Dendritic cell treated with granulocyte-macrophage colony-stimulating factor and Interleukin-4, amounts not matched to agents 40 ng/mL and 50 ng/mL, for 4 days (primary cell): ENCODE results near the gene SYPL1.

Experiments used
- H3K27ac Mint-ChIP-seq: one replicate; pipeline ENCODE4 v1.8.0; 2022; ENCODE audit warnings: mild to moderate bottlenecking, mixed read lengths
- H3K27me3 Mint-ChIP-seq: one replicate; pipeline ENCODE4 v1.8.0; 2022; ENCODE audit warnings: mild to moderate bottlenecking, mixed read lengths
- H3K36me3 Mint-ChIP-seq: one replicate; pipeline ENCODE4 v1.8.0; 2022; ENCODE audit warnings: low read depth, mixed read lengths
- H3K4me1 Mint-ChIP-seq: one replicate; pipeline ENCODE4 v1.8.0; 2022; ENCODE audit warnings: low read depth, mixed read lengths
- H3K4me3 Mint-ChIP-seq: one replicate; pipeline ENCODE4 v1.8.0; 2022; ENCODE audit warnings: mild to moderate bottlenecking, moderate library complexity, mixed read lengths
- H3K9me3 Mint-ChIP-seq: one replicate; pipeline ENCODE4 v1.8.0; 2022; ENCODE audit warnings: mixed read lengths
- intact Hi-C: fragments of 100-400 bp; cut with micrococcal nuclease; formaldehyde crosslinking; loops from one replicate; pipeline ENCODE4 v1.15.0; 2022

Gene SYPL1

DNA sequence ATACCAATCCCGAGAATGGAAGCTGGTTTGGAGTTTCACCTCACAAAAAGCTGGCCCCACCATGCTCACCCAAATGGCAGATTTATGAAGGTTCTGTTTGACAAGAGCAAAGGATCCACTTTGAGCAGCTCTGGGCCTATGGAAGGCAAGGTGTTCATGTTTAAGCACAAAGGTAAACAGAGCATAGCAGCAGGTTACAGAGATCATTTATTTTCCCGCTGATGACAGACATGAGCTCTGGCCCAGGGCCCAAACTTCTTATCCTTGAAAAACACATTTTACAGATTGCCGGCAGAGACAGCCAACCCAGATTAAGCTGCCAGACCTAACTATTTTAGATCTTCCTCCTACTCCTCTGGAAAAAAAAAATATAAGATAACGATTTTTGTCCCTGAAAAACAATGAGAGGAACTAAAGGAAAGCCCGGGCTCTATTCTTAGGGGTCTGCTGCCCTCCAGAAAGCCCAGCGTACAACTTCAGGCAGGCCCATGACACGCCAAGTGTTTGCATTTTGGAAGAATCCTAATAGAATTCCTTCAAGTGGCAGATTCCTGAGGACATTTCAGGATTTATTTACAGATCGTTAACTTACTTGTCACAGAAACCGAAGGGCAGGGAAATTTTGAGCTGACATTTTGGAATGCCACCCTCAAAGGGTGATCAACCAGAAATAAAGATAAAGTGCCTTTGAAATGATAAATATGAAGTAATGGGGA is 40.0 kb downstream of the SYPL1 start:
- peaks cover 2% of the 10 kb centered on the region for H3K27me3 Mint-ChIP-seq
- H3K36me3 Mint-ChIP-seq: no peaks in the 10 kb centered on the region
- peaks cover 21% of the 10 kb centered on the region for H3K4me1 Mint-ChIP-seq
- H3K4me3 Mint-ChIP-seq: no peak overlapping the region
- no peak overlapping the region for H3K27ac Mint-ChIP-seq
- intact Hi-C loops: no loop called here
- no peaks in the 10 kb centered on the region for H3K9me3 Mint-ChIP-seq

DNA sequence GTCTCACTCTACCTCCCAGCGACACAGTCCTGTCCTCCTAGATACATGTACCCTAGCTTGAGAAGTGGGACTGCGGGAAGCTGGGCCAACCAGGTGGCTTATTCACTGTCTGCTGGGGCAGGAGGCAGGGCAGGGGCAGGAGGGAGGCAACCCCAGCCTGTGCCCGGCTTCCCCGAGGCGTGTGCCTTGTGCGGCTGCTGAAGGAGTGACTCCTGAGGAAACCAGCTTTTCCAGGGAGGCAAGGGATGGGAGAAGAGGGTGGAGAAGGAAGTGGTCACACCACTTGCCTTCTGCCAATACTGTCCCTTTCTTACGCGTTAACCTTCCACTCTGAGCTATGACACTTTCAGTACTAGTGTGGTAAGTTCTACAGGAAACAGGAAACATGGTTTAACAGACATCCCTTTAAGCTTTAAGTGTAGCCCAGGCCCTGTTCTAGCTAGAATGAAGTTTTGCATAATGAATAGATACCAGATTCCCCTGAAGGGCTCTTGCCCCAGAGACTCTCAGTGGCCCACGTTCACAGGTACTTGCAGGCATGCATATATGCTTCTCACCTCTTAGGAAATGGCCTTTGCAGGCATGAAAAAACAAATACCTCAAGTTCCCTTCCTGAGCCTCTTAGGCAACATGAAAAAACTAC is 40.6 kb downstream of the SYPL1 start:
- Mint-ChIP-seq H3K36me3 (no peaks in the 10 kb centered on the region), H3K27me3 (peaks cover 2% of the 10 kb centered on the region), H3K4me3 (peak overlapping the region; percentile 22), H3K27ac (peak overlapping the region; percentile 27), H3K9me3 (no peaks in the 10 kb centered on the region), H3K4me1 (peaks cover 21% of the 10 kb centered on the region)
- intact Hi-C loops: no loop called here

DNA sequence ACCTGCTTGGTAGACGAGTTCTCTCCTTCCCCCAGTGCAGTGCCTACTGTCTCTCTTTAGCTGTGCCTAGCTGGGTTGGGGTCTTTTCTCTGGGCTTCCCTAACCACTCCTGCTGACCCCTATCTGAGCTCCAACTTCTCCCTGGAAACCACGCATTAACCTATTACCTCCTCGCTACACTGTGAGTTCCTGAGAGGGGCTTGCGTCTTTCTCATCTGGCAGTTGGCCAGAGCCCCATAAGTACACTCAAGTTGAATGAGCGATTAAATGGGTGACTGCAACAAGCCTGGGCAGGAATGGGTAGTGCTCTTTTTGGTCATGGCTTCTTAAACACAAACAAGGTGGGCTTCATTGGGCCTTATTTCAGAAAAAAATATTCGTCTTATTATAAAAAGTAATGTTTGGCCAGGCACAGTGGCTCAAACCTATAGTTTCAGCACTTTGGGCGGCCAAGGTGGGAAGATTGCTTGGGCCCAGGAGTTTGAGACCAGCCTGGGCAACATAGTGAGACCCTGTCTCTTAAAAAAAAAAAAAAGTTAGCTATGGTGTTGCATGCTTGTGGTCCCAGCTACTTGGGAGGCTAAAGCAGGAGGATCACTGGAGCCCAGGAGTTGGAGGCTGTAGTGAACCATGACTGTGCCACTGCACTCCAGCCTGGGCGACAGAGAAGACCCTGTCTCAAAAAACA is 41.4 kb downstream of the SYPL1 start:
- peaks cover 21% of the 10 kb centered on the region for H3K4me1 Mint-ChIP-seq
- H3K27me3 Mint-ChIP-seq: peaks cover 3% of the 10 kb centered on the region
- peak overlapping the region; percentile 27 for H3K27ac Mint-ChIP-seq
- H3K36me3 Mint-ChIP-seq: no peaks in the 10 kb centered on the region
- H3K9me3 Mint-ChIP-seq: no peaks in the 10 kb centered on the region
- intact Hi-C loops: no loop called here
- H3K4me3 Mint-ChIP-seq: no peak overlapping the region

DNA sequence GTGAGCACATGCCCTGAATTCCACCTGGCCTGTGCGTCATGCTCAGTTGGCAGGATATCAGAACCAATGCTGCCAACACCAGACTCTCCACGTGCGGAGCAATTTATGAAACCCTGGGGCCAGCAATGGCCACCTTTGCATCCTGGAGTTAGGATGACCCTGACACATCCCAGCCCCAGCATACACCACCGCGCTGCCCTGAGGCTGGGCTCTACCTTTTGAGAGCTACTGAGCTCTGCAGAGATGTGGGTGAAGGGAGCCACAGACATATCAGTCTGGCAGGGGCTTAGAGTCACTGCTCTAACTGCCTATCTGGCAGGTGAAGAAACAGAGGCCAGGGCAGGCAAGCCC is 41.9 kb downstream of the SYPL1 start:
- intact Hi-C loops: no loop called here
- Mint-ChIP-seq H3K36me3 (no peaks in the 10 kb centered on the region), H3K9me3 (no peaks in the 10 kb centered on the region), H3K4me1 (peaks cover 24% of the 10 kb centered on the region), H3K27ac (no peak overlapping the region), H3K4me3 (no peak overlapping the region), H3K27me3 (peaks cover 7% of the 10 kb centered on the region)

DNA sequence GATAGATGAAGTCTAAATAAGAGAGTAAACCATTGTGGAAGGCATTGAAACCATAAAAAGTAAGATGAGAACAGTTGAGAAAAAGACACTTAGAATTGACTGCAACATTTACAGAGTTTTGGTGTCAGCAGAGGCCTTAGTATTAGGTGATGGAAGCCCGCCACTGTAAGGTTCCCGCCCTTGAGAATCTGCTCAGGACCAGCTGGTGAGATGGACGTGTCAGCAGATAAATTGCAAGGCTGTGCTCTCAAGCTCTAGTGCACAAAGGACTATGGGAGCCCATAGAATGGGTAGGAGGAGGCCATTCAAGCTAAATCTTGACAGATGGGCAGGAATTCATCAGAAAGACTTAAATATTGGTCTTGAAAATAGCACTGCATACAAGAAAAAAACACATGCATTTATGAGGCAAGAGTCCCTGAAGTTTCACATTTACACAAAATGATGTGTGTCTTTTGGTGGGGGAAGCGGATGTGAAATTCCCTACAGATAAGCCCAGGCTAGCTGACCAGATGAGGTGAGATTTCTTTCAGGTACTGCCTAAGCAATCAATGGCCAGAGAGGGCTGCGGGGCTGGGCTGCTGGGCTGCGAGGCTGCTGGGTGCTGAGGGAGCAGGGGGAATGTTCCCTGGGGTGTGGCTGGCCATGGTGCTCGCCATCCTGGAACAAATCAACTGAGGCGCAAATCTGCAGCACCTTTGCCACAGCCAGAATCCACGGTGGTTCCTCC is 42.5 kb downstream of the SYPL1 start:
- Mint-ChIP-seq H3K4me3 (no peak overlapping the region), H3K36me3 (no peaks in the 10 kb centered on the region), H3K27ac (no peak overlapping the region), H3K4me1 (peaks cover 29% of the 10 kb centered on the region), H3K9me3 (no peaks in the 10 kb centered on the region), H3K27me3 (peaks cover 8% of the 10 kb centered on the region)
- intact Hi-C loops: loop anchor here (10.0 kb wide), 1 partner anchor 45 kb away; the partner anchor contains the start of gene SYPL1

DNA sequence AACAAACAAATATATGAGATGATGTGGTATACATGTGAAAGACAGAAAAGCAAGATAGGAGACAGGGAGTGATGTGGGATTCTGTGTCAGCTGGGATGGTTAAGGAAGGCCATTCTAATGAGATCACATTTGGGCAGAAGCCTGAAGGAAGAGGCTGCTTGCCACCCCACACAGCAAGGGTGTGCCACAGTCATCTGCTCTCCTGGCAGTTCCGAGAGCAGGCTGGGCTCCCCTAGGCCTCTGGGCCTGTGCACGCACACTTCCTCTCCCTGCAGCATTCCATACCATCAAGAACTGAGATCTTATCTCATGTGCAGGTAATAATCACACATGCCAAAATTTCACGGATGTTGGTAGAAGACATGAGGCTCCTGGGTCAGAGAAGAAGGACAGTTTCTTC is 43.1 kb downstream of the SYPL1 start:
- intact Hi-C loops: loop anchor here (10.0 kb wide), 1 partner anchor 46 kb away; the partner anchor contains the start of gene SYPL1
- H3K4me3 Mint-ChIP-seq: no peak overlapping the region
- H3K27ac Mint-ChIP-seq: no peak overlapping the region
- peaks cover 11% of the 10 kb centered on the region for H3K27me3 Mint-ChIP-seq
- peaks cover 30% of the 10 kb centered on the region for H3K4me1 Mint-ChIP-seq
- no peaks in the 10 kb centered on the region for H3K9me3 Mint-ChIP-seq
- H3K36me3 Mint-ChIP-seq: no peaks in the 10 kb centered on the region

DNA sequence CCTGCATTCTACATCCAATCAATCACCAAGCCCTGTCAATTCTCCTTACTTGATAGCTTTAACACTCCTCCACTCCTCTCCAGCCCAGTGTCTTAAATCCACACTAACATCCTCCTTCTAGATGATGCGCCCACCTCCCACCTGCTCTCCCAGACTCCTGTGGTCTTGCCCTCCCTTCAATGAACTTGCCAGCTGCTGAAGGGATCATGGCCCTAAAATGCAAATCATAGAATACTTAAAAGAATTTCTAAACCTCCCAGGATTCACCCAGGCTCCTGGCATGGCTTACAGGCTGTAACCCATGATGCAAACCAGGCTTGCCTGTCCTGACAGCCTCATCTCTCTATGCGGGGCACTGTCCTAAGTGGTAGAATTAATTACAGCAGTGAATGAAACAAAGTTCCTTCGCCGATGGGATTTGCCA is 43.6 kb downstream of the SYPL1 start:
- Mint-ChIP-seq H3K4me3 (no peak overlapping the region), H3K4me1 (peaks cover 27% of the 10 kb centered on the region)
- intact Hi-C loops: loop anchor here (10.0 kb wide), 1 partner anchor 46 kb away; the partner anchor contains the start of gene SYPL1

DNA sequence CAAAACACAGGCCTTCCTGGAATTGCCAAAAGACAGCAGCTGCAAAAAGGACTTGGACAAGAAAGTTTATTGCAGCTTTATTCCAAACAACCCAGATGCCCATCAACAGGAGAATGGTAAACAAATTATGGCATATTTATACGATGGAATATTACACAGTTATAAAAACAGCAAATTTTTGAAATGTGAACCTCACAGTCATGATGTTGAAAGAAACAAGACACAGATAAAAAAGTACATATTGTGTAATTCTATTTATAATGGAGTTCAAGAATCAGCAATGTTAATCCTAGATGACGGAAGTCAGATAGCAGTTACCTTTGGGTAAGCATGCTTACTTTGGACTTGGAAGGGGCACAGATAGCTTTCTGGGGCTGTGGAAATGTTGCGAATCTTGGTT is 44.4 kb downstream of the SYPL1 start:
- no peak overlapping the region for H3K4me3 Mint-ChIP-seq
- H3K36me3 Mint-ChIP-seq: no peaks in the 10 kb centered on the region
- H3K27ac Mint-ChIP-seq: no peak overlapping the region
- intact Hi-C loops: loop anchor here (10.0 kb wide), 1 partner anchor 47 kb away; the partner anchor contains the start of gene SYPL1
- peaks cover 34% of the 10 kb centered on the region for H3K4me1 Mint-ChIP-seq
- H3K9me3 Mint-ChIP-seq: no peaks in the 10 kb centered on the region
- peaks cover 9% of the 10 kb centered on the region for H3K27me3 Mint-ChIP-seq

More for the DNA sequence above, 43.6 kb downstream of the SYPL1 start:
- no peak overlapping the region for H3K27ac Mint-ChIP-seq
- H3K9me3 Mint-ChIP-seq: no peaks in the 10 kb centered on the region
- no peaks in the 10 kb centered on the region for H3K36me3 Mint-ChIP-seq
- peaks cover 9% of the 10 kb centered on the region for H3K27me3 Mint-ChIP-seq

DNA sequence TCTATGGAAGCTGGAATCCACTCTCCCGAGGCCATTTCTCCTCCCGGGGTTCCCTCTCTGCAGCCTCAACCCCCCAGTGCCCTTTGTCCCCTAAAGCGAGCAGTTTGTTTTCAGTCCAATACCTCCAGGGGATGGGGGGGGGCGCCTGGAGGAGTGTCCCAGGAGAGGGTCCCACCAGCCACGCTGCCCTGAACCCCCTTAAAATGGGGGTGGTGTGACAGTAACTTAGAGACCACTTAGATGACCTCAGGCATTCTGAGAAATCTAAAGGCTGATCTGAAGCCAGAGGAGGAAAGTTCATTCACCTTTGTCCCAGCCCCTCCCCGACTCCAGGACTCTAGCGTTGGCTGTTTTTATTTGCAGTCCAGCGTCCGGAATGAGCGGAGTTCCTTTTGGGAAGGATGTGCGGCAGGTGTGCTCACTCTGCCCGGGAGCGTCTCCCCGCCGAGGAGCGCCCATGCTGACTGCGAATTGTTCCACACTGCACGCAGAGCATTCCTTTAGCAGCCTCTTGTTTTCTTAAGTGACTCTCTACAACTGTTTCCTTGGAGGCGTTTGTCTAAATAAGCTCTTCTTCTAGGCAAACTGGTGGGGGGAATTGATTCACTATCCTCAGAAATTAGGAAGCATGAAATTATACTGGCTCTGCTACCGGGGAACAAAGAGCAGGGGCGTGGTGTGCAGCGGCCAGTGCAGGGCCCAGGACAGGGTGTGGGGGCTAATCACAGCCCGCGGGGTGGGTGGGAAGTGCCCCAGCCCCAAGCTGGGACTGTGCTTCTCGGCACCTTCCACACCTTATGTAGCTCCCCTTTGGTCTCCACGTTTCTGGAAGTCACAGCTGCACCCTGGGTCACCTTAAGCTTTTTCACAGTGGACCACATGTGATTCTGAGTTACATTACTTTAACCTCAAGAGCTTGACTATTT is 46.3 kb downstream of the SYPL1 start:
- Mint-ChIP-seq H3K4me1 (peaks cover 37% of the 10 kb centered on the region), H3K36me3 (no peaks in the 10 kb centered on the region), H3K4me3 (no peak overlapping the region), H3K9me3 (no peaks in the 10 kb centered on the region), H3K27ac (peak overlapping the region; percentile 20), H3K27me3 (peaks cover 15% of the 10 kb centered on the region)
- intact Hi-C loops: loop anchor here (10.0 kb wide), 1 partner anchor 49 kb away; the partner anchor contains the start of gene SYPL1

DNA sequence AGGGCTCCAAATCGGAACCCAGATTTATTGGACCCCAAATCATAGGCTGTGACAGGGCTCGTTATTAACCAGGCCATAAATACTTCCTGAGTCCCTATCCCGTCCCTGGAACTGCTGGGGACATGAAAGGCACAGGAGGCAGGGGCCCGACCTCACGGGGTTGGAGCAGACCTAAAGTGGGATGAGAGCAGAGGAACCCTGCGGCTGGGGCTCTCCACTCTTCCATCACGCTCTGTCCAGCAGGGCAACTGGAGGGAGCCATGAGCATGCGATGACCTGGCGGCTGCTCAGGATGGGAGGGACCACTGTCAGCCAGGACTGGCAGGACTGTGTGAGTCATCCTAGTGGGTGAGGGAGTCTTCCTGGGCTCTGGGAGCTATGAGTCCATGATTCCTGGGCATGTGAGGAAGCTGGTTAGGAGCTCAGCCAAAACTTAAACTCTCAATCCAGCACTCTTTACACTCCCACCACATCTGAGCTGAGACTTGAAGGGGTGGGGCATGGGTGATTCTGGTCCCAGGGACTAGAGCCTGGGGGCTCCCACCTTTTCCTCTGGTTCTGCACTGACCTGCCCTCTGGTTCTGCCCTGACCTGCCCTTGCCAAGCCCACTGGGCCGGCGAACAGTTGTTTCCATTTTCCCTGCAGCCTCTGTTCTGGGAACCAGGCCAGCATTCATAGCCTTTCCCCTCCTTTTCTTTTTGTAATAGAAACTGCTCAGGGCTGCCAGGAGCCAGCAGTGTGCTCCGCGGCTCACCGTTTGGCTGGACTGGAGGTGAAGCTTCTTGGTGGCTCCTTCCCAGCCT is 47.1 kb downstream of the SYPL1 start:
- intact Hi-C loops: loop anchor here (10.0 kb wide), 1 partner anchor 50 kb away; the partner anchor contains the start of gene SYPL1
- Mint-ChIP-seq H3K9me3 (no peaks in the 10 kb centered on the region), H3K36me3 (no peaks in the 10 kb centered on the region), H3K4me3 (no peak overlapping the region), H3K27ac (peak overlapping the region; percentile 20), H3K4me1 (peaks cover 33% of the 10 kb centered on the region), H3K27me3 (peaks cover 15% of the 10 kb centered on the region)

DNA sequence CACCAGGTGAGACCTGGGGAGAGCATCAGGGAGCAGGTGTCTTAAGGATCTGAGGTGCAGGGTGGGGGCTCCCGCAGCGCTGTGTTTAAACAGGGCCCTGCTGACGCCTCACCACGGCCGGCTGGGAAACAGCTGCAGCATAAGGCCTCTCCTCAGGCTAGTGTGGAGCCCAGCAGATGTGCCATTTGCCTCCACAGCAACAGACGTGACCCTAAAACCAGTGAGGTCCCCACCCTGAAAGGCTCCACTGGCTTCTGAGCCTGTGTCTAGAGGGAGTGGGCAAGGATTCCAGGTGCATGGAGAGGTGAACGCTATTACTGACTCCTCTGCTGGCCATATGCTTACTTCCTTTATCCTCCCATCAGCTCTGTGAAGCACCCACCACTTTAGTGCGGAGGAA is 47.8 kb downstream of the SYPL1 start:
- no peak overlapping the region for H3K4me3 Mint-ChIP-seq
- no peaks in the 10 kb centered on the region for H3K36me3 Mint-ChIP-seq
- intact Hi-C loops: loop anchor here (10.0 kb wide), 1 partner anchor 50 kb away; the partner anchor contains the start of gene SYPL1
- peaks cover 39% of the 10 kb centered on the region for H3K4me1 Mint-ChIP-seq
- H3K27ac Mint-ChIP-seq: no peak overlapping the region
- peaks cover 15% of the 10 kb centered on the region for H3K27me3 Mint-ChIP-seq
- H3K9me3 Mint-ChIP-seq: no peaks in the 10 kb centered on the region

DNA sequence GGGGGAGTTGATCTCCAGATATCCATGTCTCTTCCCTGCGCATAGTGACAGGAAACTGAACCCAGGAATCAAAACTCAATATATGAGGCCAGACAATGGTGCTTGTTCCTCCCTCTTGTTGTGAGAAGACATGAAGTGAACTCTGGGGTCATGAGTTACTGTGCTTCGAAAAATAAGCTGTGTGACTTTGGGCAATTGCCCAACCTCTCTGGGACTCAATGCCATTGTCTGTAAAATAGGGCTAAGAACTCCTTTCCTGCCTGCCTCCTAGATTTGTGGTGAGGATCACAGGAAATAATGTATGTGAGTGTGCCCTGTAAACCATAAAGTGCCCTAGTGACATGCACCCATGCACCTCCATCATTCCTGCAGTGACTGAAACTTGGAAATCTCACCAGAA is 48.4 kb downstream of the SYPL1 start:
- intact Hi-C loops: loop anchor here (10.0 kb wide), 1 partner anchor 51 kb away; the partner anchor contains the start of gene SYPL1
- Mint-ChIP-seq H3K27ac (no peak overlapping the region), H3K36me3 (no peaks in the 10 kb centered on the region), H3K4me1 (peaks cover 44% of the 10 kb centered on the region), H3K4me3 (no peak overlapping the region), H3K27me3 (peaks cover 15% of the 10 kb centered on the region), H3K9me3 (no peaks in the 10 kb centered on the region)
